Measurements from ENCODE around the gene SMURF2.
"Not testable (repeated sequence)": the region's sequence is repeated elsewhere in the genome, so short reads cannot be mapped to it uniquely, and the experiment has no call there.

Gene SMURF2

DNA sequence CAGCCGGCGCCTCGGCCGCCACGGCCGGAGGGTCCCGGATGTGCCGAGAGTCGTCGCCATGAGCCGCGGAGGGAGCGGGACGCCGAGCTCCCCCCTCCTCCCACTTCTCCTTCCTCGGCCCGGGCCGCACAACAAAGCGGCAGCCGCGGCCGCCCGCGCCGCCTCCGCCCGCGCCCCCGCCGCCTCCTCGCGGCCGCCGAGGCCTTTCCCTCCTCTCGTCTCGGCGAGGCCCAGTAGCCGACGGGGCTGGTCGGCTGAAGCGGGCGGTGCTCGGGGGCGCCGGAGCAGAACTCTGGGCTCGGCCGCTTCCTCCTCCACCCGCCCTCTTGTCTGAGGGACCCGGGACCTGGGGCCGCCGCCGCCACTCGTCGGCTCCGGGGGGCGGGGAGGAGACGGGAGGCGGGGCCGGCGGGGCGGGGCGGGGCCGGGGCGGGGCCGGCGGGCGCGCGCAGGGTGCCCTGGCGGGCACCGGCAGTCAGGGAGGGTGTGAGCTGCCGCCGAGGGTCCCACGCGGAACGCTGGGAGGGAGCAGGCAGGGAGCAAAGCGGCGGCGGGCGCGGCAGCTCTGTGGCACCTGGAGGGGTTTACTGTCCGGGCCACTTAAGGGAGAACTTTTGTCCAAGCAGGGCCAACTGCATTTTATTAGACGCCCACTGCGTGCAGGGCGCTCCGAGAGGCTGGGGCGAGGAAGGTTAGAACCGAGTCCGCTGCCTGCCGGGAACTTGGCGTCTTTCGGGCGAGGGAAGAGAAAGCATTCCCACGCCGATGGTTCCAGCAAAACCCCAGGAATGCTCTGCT is at the start of gene SMURF2:
SMURF2 (minus strand) TSS at position 332 of the 798 bp plus-strand sequence. CDS start 427 bp downstream, outside the sequence.
- peak; percentile 75 for DNase-seq (ENCODE audit: low read depth)

DNA sequence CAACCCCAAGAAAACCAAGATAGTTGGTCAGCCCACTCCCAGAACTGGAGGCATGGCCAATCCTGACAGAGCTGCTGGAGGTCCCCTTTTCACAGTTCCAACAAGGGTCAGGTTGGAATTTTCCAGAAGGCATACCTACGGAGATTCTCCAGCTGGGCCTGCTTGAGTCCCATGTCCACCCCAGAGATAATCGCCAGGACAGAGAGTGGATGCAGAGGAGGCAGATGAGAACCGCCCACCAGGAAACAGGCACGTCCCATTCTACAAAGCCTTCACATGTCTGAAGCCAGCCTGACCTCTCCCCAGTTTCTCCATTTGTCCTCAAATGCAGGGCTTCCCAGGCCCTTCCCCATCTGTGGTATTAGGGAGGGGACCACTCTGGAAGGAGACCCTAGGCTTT is 47.4 kb upstream of the SMURF2 start:
- DNase-seq (ENCODE audit: low read depth): no peak

DNA sequence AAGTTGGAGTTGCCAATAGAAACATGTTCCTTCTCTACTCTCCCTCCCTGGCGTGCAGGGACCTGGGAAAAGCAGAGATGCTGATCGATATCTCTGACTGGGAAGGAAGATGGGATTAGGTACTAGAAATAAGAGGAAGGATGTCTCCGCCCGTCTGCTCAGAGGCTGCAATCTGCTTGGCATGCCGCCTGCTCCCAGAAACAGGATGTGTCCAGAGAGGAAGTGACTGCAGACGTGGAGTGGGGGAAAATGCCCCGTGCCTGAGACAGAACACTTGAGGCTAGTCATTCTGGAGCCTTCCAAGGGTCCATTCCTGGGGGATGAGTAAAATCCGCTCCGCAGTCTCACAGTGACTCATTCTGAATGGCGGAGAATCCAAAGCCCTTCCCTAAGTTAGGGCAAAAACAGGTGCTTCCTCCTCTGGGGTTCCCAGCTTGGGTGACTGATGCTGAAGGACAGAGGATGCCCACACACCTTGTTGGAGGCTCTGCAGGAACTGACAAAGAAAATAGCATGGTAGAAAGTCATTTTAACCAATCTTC is 45.0 kb upstream of the SMURF2 start:
- DNase-seq (ENCODE audit: low read depth): no peak

DNA sequence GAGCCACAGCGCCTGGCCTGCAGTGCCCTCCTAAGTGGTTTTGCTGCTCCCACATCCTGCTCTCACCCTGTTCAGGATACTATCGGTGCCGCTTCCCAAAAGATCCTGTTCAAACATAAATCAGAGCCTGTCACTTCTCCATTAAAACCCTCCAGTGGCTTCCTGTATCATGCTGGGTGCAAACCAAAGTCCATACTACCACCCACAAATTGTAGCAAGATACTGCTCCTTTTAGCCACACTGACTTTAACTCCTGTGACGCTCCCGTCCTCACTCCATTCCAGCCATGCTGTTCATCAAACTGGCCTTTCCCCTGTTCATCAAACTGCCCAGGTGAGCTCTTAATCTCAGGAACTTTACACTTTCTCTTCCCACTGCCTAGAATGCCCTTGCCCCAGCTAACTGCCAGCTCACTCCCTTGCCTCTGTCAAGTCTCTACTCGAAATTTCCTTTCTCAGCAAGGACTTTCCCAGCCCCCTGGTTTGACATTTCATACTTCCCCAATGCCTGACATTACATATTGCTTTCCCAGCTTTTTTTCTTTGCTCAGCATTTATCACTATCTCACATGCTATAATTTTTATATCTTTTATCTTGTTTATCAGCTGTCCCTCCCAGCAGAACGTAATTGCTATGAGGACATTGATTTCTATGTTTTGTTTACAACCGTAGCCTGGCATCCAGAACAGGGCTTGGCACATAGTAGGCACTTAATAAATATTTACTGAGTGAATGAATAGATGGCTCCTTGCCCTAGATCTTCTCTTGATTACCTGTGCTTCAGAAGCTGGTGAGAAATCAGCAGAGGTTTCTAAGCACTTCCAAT is 44.3 kb upstream of the SMURF2 start:
- DNase-seq (ENCODE audit: low read depth): no peak

DNA sequence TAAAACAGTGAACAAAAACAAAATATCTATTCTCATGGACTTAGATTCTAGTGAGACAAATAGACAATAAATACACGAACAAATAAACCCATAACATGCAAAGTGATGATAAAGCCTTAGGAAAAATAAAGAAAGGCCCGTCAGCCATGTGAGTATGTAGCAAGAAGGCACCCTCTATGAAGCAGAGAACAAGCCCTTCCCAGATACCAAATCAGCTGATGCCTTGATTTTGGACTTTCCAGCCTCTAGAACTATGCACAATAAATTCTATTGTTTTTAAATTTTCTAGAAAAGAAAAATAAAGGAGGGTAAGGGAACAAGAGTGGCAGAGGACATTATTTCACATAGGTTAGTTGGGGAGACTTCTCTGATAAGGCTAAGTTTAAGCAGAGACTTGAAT is 40.7 kb upstream of the SMURF2 start:
- DNase-seq (ENCODE audit: low read depth): no peak

DNA sequence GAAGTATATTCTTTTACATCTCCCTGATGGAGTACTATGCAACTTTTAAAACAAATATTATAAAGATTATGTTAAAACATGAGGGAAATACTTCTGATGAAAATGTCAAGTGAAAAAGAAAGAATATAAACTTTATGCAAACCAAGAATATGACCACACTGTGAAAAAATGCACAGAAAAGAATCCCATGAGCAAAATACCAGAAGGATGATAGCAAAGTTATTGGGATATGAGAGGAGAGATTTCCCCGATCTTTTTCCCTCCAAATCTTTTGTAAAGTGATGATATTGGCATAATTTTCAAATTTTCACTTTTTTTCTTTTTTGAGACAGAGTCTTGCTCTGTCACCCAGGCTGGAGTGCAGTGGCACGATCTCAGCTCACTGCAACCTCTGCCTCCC is 36.6 kb upstream of the SMURF2 start:
- DNase-seq (ENCODE audit: low read depth): no peak

DNA sequence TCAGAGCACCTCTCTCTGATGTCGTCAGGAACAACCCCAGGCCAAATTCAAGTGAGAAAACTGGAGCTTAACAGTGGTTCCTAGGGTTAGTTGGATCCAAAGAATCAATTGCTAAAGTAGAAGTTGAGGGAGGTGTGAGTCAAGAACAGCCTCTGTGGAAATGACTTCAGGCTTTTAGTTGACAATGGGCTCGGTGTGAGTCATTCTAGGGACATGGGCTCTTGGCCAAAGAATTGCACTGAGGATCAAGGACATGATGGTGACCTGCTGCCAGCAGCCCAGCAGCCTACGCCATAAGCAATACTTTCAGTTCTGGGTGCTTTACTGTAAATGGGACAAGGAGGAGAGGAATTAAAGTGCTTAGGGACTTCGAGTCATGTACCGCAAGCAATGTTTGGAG is 32.1 kb upstream of the SMURF2 start:
- DNase-seq (ENCODE audit: low read depth): no peak

DNA sequence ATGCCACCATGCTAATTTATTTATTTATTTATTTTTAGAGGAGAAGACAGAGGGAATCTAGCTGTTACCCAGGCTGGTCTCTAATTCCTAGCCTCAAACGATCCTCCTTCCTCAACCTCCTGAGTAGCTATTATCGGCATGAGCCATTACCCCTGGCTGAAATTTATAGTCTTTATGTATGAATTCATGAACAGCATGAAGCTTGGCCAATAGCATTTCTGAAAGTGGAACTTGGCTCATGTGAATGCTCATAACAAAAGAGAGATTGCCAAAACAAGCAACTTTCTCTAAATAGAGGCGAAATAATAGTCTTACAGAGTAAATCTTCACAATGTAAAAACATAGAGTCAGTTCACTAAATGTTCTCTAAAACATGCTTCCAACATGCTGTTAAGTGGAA is 30.1 kb upstream of the SMURF2 start:
- DNase-seq (ENCODE audit: low read depth): no peak

DNA sequence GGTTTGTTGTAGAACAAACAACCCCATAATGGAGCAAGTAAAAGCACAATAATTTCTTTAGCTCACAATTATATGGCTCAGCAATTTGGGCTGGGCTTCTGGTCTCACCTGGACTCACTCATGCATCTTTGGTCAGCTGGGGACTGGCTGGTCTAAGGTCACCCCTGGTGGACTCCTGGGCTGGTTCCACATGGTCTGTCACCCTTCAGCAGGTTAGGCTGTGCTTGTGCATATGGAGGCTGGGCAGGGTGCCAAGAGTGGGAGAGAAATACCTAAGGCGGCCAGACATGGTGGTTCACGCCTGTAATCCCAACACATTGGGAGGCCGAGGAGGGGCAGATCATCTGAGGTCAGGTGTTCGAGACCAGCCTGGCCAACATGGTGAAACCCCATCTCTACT is 27.0 kb upstream of the SMURF2 start:
- no peak for DNase-seq (ENCODE audit: low read depth)

DNA sequence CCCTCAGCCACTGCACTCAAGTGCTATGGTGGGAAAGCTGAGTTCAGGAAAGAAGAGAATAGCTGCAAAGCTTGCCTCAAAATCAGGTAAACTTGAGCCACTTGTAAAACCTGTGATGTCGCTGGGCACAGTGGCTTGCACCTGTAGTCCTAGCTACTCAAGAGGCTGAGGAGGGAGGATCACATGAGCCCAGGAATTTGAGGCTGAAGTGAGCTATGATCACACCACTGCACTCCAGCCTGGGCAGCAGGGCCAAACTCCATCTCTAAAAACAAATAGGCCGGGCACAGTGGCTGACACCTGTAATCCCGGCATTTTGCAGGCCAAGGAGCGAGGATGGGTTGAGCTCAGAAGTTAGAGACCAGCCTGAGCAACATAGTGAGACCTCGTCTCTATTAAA is 26.4 kb upstream of the SMURF2 start:
- DNase-seq (ENCODE audit: low read depth): no peak

DNA sequence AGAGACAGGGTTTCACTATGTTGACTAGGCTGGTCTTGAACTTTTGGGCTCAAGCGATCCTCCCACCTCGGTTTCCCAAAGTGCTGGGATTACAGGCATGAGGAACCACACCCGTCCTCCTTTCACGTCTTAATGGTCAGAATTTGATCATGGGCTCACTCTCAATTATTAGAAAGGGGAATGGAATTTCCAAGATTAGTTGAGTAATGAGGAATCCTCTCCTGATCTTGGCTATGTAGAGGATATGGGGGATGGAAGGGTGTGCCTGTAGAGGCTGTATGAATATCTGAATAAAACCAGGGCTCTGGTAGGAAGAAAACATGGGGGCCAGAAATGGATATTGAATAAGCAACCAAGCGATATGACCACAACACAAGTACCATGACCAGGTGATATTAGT is 25.9 kb upstream of the SMURF2 start:
- DNase-seq (ENCODE audit: low read depth): no peak

DNA sequence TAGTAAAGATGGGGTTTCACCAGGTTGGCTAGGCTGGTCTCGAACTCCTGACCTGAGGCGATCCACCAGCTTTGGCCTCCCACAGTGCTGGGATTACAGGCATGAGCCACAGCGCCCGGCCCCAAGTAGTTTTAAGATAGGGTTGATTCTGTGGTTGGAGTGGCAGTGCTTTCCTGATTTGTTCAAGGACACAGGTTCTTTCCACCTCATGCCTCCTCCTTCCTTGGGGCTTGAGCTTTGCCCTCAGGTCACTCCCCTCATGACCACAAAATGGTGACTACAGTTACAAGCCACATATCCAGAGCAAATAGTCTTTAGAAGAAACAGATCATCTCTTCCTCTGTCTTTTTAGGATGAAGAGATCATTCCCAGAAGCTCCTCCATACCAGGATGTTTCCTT is 25.3 kb upstream of the SMURF2 start:
- no peak for DNase-seq (ENCODE audit: low read depth)

DNA sequence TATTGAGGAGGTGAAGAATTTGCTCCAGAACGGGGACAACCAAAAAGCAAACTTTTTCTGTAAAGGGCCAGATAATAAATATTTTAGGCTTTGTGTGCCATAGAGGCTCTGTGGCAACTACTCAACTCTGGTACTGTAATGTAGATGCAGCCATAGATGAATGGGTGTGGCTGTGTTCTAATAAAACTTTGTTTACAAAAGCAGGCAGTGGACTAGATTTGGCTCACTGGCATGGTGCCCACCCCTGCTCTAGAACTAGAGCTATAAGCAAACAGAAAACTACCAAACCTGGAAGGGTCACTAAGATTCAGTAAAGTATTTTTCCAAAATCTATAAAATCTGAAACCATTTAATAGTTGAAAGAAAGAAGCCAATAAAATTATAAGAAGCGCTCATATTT is 24.6 kb upstream of the SMURF2 start:
- no peak for DNase-seq (ENCODE audit: low read depth)

DNA sequence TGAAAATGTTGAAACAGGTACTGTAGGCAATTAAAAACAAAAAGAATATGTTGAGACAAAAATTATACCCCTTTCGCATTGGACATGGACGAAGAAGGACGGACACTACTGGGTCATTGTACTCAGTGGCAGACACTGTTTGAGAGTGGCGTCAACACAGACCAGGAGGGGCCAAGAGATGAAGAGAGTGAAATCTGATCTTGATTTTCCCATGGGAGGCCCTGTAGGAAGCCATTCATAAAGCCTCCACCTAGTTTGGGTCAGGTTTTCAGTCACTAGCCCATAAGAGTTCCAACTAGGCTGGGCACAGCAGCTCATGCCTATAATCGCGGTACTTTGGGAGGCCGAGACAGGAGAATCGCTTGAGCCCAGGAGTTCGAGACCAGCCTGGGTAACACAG is 23.6 kb upstream of the SMURF2 start:
- no peak for DNase-seq (ENCODE audit: low read depth)

DNA sequence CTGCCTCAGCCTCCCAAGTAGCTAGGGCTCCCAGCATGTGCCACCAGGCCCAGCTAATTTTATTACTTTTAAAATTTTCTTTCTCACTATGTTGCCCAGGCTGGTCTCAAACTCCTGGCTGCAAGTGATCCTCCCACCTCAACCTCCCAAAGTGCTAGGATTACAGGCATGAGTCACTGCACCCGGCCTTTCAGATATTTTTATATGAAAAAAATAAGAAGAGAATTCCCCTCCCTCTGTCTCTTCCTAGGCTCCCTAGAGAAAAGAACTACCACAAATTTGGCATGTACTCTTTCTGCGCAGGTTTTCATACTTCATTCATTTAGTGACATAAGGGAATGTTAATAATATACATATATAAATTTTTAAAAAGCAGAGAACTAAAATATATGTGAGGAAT is 21.7 kb upstream of the SMURF2 start:
- no peak for DNase-seq (ENCODE audit: low read depth)

DNA sequence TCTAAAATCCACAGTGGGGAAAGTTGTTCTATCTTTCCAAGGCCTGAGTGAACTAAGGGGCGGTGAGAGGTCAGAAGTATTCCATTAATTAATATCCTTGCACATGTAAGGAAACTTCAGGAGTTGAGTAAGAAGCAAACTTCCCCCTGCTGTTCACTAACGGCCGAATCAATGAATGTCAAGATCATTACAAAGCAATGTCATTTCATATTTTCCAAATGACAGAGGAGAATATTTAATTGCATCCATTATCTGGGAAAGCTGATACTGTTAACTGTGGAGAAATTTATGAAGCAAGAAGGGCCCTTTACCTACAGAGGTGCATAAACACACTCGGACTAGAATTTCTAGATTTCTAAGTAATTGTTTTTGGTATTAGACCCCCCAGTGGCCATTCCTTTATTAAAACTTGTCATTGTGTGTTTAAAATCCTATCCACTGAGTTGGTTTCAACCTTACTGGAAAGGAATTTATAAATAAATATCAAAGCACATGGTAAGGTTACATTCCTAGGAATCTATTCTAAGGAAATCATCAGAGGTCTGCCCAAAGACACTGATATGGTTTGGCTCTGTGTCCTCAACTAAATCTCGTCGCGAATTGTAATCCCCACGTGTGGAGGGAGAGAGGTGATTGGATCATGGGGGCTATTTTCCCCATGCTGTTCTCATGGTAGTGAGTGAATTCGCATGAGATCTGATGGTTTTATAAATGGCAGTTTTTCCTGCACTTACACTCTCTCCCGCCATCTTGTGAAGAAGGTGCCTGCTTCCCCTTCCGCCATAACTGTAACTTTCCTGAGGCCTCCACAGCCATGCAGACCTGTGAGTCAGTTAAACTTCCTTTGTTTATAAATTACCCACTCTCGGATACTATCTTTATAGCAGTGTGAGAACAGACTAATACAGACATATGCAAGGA is 20.4 kb upstream of the SMURF2 start:
- no peak for DNase-seq (ENCODE audit: low read depth)

DNA sequence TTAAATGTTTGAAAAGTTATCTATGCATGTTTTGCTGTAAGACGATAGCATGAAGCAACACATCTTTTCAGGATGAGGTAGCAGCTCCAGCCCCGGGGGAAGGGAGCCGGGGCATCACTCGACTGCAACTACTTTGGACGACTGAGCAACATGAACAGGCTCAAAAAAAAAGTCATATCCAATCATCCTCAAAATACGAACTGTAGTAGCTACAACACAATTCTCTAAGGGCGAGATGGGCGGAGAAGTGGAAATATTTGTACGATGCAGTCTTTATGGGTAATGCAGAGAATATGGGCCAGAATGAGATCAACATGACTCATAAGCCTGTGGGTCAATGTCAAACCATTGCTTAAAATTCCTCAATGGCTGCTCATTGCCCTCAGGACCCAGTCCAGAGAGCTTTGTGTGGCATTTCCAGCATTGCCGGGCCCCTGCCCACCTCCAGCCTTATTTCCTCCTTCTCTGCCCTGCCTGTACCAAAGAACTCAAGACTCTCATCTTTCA is 17.7 kb upstream of the SMURF2 start:
- DNase-seq (ENCODE audit: low read depth): no peak

DNA sequence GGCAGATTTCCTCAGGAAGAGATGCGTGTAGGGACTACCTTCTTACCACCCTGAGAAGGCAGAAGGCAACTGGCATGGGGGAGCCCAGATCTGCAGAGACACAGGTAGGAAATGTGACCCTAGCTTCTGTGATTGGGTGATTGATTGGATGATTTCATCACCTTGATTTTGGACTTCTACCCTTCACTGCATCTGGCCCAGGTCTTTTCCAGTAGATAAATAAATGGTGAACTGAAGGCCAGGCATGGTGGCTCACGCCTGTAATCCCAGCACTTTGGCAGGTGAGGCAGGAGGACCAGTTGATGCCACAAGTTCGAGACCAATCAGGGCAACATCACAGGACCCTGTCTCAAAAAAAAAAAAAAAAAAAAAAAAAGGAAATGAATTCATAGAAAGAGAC is 14.7 kb upstream of the SMURF2 start:
- DNase-seq (ENCODE audit: low read depth): no peak

DNA sequence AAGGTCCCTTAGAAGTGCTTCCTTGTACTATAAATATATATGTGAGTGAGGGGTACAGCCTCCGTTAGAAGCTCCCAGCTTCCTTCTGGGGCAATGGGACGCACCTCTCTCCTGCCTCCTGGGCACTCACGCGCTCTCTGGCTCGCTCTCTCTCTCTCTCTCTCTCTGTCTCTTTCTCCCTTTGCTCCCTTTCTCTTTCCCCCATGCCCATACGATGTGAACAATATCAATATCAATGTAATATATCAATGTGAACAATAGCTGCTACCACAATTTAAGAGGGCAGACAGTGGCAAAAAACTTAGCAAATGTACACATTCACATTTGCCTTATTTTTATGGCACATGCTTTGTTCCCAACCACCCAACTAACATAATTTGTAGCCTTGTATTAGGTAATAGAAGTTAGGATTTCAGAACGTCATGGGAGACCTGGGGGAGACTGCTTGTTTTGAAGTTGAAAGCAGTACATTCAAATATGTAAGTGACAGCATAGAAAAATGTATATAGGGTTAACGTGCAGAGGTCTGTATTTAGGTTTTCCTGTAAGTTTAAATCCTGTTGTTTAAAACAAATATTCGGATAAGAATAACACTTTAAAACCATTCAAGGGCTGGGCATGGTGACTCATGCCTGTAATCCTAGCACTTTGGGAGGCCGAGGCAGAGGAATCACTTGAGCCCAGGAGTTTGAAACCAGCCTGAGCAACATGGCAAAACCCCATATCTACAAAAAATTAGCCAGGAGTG is 8.9 kb upstream of the SMURF2 start:
- DNase-seq (ENCODE audit: low read depth): not testable (repeated sequence)

DNA sequence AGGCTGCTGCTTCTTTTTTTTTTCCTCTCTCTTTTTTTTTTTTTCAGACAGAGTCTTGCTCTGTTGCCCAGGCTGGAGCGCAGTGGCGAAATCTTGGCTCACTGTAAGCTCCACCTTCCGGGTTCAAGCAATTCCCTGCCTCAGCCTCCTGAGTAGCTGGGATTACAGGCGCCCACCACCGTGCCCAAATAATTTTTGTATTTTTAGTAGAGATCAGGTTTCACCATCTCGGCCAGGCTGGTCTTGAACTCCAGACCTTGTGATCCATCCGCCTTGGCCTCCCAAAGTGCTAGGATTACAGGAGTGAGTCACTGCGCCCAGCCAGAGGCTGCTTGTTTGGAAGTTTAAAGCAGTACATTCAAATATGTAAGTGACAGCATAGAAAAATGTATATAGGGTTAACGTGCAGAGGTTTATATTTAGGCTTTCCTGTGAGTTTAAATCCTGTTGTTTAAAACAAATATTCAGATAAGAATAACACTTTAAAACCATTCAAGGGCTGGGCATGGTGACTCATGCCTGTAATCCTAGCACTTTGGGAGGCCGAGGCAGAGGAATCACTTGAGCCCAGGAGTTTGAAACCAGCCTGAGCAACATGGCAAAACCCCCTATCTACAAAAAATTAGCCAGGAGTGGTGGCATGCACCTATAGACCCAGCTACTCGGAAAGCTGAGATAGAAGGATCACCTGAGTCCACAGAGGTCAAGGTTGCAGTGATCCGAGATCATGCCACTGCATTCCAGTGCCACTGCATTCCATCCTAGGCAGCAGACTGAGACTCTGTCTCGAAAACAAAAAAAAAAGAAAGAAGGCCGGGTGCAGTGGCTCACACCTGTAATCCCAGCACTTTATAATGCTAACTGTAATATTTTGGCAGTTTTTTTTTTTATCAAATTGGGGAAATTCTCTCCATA is 6.0 kb upstream of the SMURF2 start:
- DNase-seq (ENCODE audit: low read depth): not testable (repeated sequence)
